Measurements from ENCODE around the gene ACSBG1. TPM values are rescaled to one million over a fixed set of nuclear protein-coding genes. Genes with fewer than 3 reads are reported as not detected.
"Not testable (repeated sequence)": the region's sequence is repeated elsewhere in the genome, so short reads cannot be mapped to it uniquely, and the experiment has no call there.

Gene ACSBG1
- total RNA-seq, 1 experiment from 2014 or later: not detected

- Histone ChIP-seq H3K27me3 (no peaks in the 10 kb centered on the region), H3K4me3 (no peak overlapping the region), H3K9me3 (no peaks in the 10 kb centered on the region), H3K36me3 (no peaks in the 10 kb centered on the region)
- no peak for DNase-seq
Measured at GRCh38 chr15:78260489-78260888, 26.1 kb upstream of the ACSBG1 start.

- no peaks in the 10 kb centered on the region for H3K36me3 ChIP-seq
- no peak for DNase-seq
- H3K9me3 ChIP-seq: no peaks in the 10 kb centered on the region
- no peak overlapping the region for H3K4me3 ChIP-seq
- H3K27me3 ChIP-seq: no peaks in the 10 kb centered on the region
Measured at GRCh38 chr15:78259232-78259631, 24.9 kb upstream of the ACSBG1 start.

- no peaks in the 10 kb centered on the region for H3K36me3 ChIP-seq
- DNase-seq: no peak
- H3K4me3 ChIP-seq: no peak overlapping the region
- no peaks in the 10 kb centered on the region for H3K9me3 ChIP-seq
- H3K27me3 ChIP-seq: no peaks in the 10 kb centered on the region
Measured at GRCh38 chr15:78257681-78258080, 23.3 kb upstream of the ACSBG1 start.

- H3K27me3 ChIP-seq: no peaks in the 10 kb centered on the region
- no peaks in the 10 kb centered on the region for H3K9me3 ChIP-seq
- no peak for DNase-seq
- H3K36me3 ChIP-seq: no peaks in the 10 kb centered on the region
- no peak overlapping the region for H3K4me3 ChIP-seq
Measured at GRCh38 chr15:78256044-78256437, 21.7 kb upstream of the ACSBG1 start.

- no peaks in the 10 kb centered on the region for H3K27me3 ChIP-seq
- no peaks in the 10 kb centered on the region for H3K9me3 ChIP-seq
- H3K36me3 ChIP-seq: no peaks in the 10 kb centered on the region
- H3K4me3 ChIP-seq: no peak overlapping the region
- no peak for DNase-seq
Measured at GRCh38 chr15:78255421-78256043, 21.2 kb upstream of the ACSBG1 start.

- H3K36me3 ChIP-seq: no peaks in the 10 kb centered on the region
- H3K4me3 ChIP-seq: no peak overlapping the region
- DNase-seq: no peak
- no peaks in the 10 kb centered on the region for H3K9me3 ChIP-seq
- no peaks in the 10 kb centered on the region for H3K27me3 ChIP-seq
Measured at GRCh38 chr15:78251136-78251535, 16.8 kb upstream of the ACSBG1 start.

- Histone ChIP-seq H3K27me3 (no peaks in the 10 kb centered on the region), H3K4me3 (no peak overlapping the region), H3K36me3 (no peaks in the 10 kb centered on the region)
Measured at GRCh38 chr15:78249131-78249530, 14.8 kb upstream of the ACSBG1 start.

GRCh38 chr15:78247911-78248310, 13.5 kb upstream of the ACSBG1 start:
- no peak overlapping the region for H3K4me3 ChIP-seq
- H3K36me3 ChIP-seq: no peaks in the 10 kb centered on the region
- no peak for DNase-seq
- no peaks in the 10 kb centered on the region for H3K9me3 ChIP-seq
- H3K27me3 ChIP-seq: no peaks in the 10 kb centered on the region

More at GRCh38 chr15:78249131-78249530, 14.8 kb upstream of the ACSBG1 start:
- DNase-seq: no peak
- no peaks in the 10 kb centered on the region for H3K9me3 ChIP-seq

- not testable (repeated sequence) for H3K27me3 ChIP-seq, H3K9me3 ChIP-seq, H3K4me3 ChIP-seq, DNase-seq, H3K36me3 ChIP-seq
Measured at GRCh38 chr15:78245976-78246620, 11.7 kb upstream of the ACSBG1 start.

GRCh38 chr15:78245392-78245791, 11.0 kb upstream of the ACSBG1 start:
- not testable (repeated sequence) for H3K4me3 ChIP-seq, H3K9me3 ChIP-seq, DNase-seq, H3K27me3 ChIP-seq, H3K36me3 ChIP-seq

- Histone ChIP-seq H3K36me3 (no peaks in the 10 kb centered on the region), H3K4me3 (no peak overlapping the region), H3K27me3 (no peaks in the 10 kb centered on the region), H3K9me3 (no peaks in the 10 kb centered on the region)
- no peak for DNase-seq
Measured at GRCh38 chr15:78244893-78245292, 10.5 kb upstream of the ACSBG1 start.

GRCh38 chr15:78244101-78244500, 9.7 kb upstream of the ACSBG1 start:
- DNase-seq: no peak
- Histone ChIP-seq H3K36me3 (no peaks in the 10 kb centered on the region), H3K9me3 (no peaks in the 10 kb centered on the region), H3K27me3 (no peaks in the 10 kb centered on the region), H3K4me3 (no peak overlapping the region)

- no peaks in the 10 kb centered on the region for H3K27me3 ChIP-seq
- H3K36me3 ChIP-seq: no peaks in the 10 kb centered on the region
- no peak overlapping the region for H3K4me3 ChIP-seq
- H3K9me3 ChIP-seq: no peaks in the 10 kb centered on the region
- peak; percentile 37 for DNase-seq
Measured at GRCh38 chr15:78243491-78243941, 9.2 kb upstream of the ACSBG1 start.

- H3K9me3 ChIP-seq: no peaks in the 10 kb centered on the region
- DNase-seq: no peak
- no peaks in the 10 kb centered on the region for H3K36me3 ChIP-seq
- no peaks in the 10 kb centered on the region for H3K27me3 ChIP-seq
- H3K4me3 ChIP-seq: no peak overlapping the region
Measured at GRCh38 chr15:78243058-78243457, 8.7 kb upstream of the ACSBG1 start.

GRCh38 chr15:78242128-78242527, 7.8 kb upstream of the ACSBG1 start:
- Histone ChIP-seq H3K4me3 (no peak overlapping the region), H3K36me3 (no peaks in the 10 kb centered on the region)
- no peak for DNase-seq

GRCh38 chr15:78241017-78241416, 6.7 kb upstream of the ACSBG1 start:
- Histone ChIP-seq H3K27me3 (no peaks in the 10 kb centered on the region), H3K36me3 (no peaks in the 10 kb centered on the region), H3K9me3 (no peaks in the 10 kb centered on the region), H3K4me3 (no peak overlapping the region)
- peak; percentile 74 for DNase-seq

More at GRCh38 chr15:78242128-78242527, 7.8 kb upstream of the ACSBG1 start:
- Histone ChIP-seq H3K9me3 (no peaks in the 10 kb centered on the region), H3K27me3 (no peaks in the 10 kb centered on the region)

- no peak overlapping the region for H3K4me3 ChIP-seq
- DNase-seq: no peak
- no peaks in the 10 kb centered on the region for H3K36me3 ChIP-seq
- no peaks in the 10 kb centered on the region for H3K9me3 ChIP-seq
- H3K27me3 ChIP-seq: no peaks in the 10 kb centered on the region
Measured at GRCh38 chr15:78239811-78240210, 5.4 kb upstream of the ACSBG1 start.

GRCh38 chr15:78237146-78237545, 2.8 kb upstream of the ACSBG1 start:
- H3K27me3 ChIP-seq: no peaks in the 10 kb centered on the region
- no peak overlapping the region for H3K4me3 ChIP-seq
- H3K36me3 ChIP-seq: no peaks in the 10 kb centered on the region
- no peaks in the 10 kb centered on the region for H3K9me3 ChIP-seq
- no peak for DNase-seq

All from MG63 (cell line).